Femur (tissue), 1 donor: ENCODE results near the gene PARL.

Experiments used
- DNase-seq: peaks from one replicate; pipeline ENCODE4 v3.0.0-alpha.2; 2017

PARL gene

GRCh38 chr3:183845608-183846288 lies 38.9 kb downstream of the PARL start:
- no peak for DNase-seq

- no peak for DNase-seq
Measured at GRCh38 chr3:183845090-183845489, 39.6 kb downstream of the PARL start.

- DNase-seq, result no peak
Measured at GRCh38 chr3:183844606-183845005, 40.1 kb downstream of the PARL start.

- no peak for DNase-seq
Measured at GRCh38 chr3:183839751-183840150, 44.9 kb downstream of the PARL start.

- no peak for DNase-seq
Measured at GRCh38 chr3:183837894-183838293, 46.8 kb downstream of the PARL start.

GRCh38 chr3:183837390-183837789 lies 47.3 kb downstream of the PARL start:
- DNase-seq, result no peak

- no peak for DNase-seq
Measured at GRCh38 chr3:183833516-183833915, 51.2 kb downstream of the PARL start.

GRCh38 chr3:183830187-183830586 lies 54.5 kb downstream of the PARL start:
- DNase-seq, result no peak

- DNase-seq, result no peak
Measured at GRCh38 chr3:183829466-183829865, 55.2 kb downstream of the PARL start.

GRCh38 chr3:183828538-183828870 lies 56.2 kb downstream of the PARL start:
- DNase-seq, result no peak

GRCh38 chr3:183827809-183828537 lies 56.7 kb downstream of the PARL start:
- no peak for DNase-seq

- DNase-seq, result no peak
Measured at GRCh38 chr3:183826448-183827250, 58.0 kb downstream of the PARL start.

- DNase-seq, result peak; percentile 71
Measured at GRCh38 chr3:183825456-183826161, 59.1 kb downstream of the PARL start, which contains the start of gene MAP6D1. MAP6D1 (minus strand) TSS chr3:183825577; CDS start chr3:183825547, 30 bp downstream.

GRCh38 chr3:183824761-183825455 lies 59.8 kb downstream of the PARL start:
- no peak for DNase-seq

GRCh38 chr3:183823963-183824362 lies 60.7 kb downstream of the PARL start:
- DNase-seq, result no peak

GRCh38 chr3:183822631-183823030 lies 62.0 kb downstream of the PARL start:
- DNase-seq, result no peak

GRCh38 chr3:183819831-183820230 lies 64.8 kb downstream of the PARL start:
- no peak for DNase-seq

GRCh38 chr3:183818706-183819624 lies 65.7 kb downstream of the PARL start:
- DNase-seq, result no peak

GRCh38 chr3:183818041-183818620 lies 66.5 kb downstream of the PARL start:
- DNase-seq, result no peak

- no peak for DNase-seq
Measured at GRCh38 chr3:183817639-183818038, 67.0 kb downstream of the PARL start.
